Measurements from ENCODE around the gene ASXL1.

DNA sequence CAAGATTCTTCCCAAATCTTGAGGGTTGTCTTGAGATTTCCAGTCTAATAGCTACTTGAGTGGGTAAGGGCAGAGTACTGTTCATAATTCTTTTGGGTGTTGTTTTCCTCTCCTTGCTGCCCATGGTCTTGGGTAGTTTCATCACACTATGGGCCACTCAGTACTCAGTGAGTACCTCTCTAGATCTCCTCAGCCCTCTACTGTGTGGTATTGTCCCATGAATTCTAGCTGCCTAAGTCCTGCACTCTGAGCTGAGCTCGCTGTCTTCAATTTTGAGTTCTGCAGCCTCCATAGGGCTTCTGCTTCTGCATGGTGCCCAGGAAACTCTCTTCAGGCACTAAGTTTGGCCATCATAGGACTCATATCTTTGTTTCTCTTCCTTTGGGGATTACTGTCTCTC, 42.3 kb downstream of the ASXL1 start:
- TF ChIP-seq, protein P1, sequence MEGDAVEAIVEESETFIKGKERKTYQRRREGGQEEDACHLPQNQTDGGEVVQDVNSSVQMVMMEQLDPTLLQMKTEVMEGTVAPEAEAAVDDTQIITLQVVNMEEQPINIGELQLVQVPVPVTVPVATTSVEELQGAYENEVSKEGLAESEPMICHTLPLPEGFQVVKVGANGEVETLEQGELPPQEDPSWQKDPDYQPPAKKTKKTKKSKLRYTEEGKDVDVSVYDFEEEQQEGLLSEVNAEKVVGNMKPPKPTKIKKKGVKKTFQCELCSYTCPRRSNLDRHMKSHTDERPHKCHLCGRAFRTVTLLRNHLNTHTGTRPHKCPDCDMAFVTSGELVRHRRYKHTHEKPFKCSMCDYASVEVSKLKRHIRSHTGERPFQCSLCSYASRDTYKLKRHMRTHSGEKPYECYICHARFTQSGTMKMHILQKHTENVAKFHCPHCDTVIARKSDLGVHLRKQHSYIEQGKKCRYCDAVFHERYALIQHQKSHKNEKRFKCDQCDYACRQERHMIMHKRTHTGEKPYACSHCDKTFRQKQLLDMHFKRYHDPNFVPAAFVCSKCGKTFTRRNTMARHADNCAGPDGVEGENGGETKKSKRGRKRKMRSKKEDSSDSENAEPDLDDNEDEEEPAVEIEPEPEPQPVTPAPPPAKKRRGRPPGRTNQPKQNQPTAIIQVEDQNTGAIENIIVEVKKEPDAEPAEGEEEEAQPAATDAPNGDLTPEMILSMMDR (IDR thresholded peaks at IDR 0.05): no peak
- TF ChIP-seq POLR2A (IDR thresholded peaks at IDR 0.05): no peak
